ENCODE data around the gene IMMP2L.

IMMP2L gene

DNA sequence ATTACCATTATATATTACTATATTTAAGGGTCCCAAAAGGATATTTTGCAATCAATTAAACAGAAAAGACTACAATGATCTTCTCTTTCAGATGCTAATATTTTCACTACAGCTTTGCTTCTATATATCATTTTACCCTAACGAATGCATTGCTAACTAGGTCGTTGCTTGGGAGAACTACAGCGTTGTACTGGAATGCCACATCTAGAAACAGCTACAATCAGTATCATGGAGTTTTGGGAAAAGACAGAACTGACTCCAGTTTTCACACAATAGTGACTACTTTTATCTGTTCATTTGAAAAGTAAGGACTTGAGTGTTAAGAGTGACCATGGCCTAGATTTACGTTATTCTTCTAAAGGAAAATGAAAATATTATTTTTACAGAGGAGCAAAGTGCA is 432.9 kb downstream of the IMMP2L start:
- Histone ChIP-seq H3K27ac (ENCODE audit: low read depth, low read length) (no peak overlapping the region), H3K27me3 (ENCODE audit: control insufficient read depth, insufficient read depth, low read length) (no peaks in the 10 kb centered on the region), H3K36me3 (ENCODE audit: control insufficient read depth, insufficient read depth, low read length) (no peaks in the 10 kb centered on the region), H3K4me3 (ENCODE audit: low read length) (no peak overlapping the region), H3K9ac (ENCODE audit: low read length) (no peak overlapping the region), H3K4me1 (ENCODE audit: control insufficient read depth, insufficient read depth, low read length) (peaks cover 2% of the 10 kb centered on the region)

DNA sequence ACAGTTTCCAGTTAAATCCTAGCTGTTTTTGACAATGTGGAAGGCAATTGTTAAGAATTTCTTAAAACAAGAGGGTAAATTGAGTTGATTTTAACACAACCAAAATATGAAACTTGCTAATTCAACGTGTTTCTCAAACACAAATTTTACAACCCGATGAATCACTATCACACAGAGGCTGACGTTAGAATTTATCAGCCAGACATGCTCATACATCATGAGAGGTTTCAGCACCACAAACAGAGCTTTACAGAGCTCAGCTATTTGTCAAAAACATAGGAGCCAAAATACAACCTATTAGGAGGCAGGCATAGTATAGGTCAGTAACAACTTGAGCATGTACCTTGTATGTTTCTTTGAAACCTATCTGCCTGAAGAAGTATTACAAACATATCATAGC is 435.3 kb downstream of the IMMP2L start:
- Histone ChIP-seq H3K4me3 (ENCODE audit: low read length) (no peak overlapping the region), H3K4me1 (ENCODE audit: control insufficient read depth, insufficient read depth, low read length) (peaks cover 2% of the 10 kb centered on the region), H3K36me3 (ENCODE audit: control insufficient read depth, insufficient read depth, low read length) (no peaks in the 10 kb centered on the region), H3K27me3 (ENCODE audit: control insufficient read depth, insufficient read depth, low read length) (no peaks in the 10 kb centered on the region), H3K9ac (ENCODE audit: low read length) (no peak overlapping the region), H3K27ac (ENCODE audit: low read depth, low read length) (no peak overlapping the region)

DNA sequence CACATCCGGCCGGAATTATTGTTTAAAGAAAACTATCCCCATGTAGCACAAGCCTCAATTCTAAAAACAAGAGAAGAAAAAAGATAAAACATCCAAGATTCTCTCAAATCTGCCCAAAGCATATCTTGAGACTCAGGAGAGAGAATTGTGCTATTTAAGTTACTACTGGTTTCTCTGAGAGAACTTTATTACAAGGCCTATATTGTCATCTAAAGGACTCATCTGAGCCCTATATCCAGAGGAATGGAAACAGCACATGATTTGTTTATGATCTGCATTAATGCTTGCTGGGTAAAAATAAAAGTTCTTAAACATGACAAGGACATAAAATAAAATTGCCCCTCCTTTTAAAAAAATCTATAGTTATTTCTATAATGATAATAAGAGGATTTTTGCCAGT is 446.3 kb downstream of the IMMP2L start:
- Histone ChIP-seq H3K4me1 (ENCODE audit: control insufficient read depth, insufficient read depth, low read length) (no peaks in the 10 kb centered on the region), H3K4me3 (ENCODE audit: low read length) (no peak overlapping the region), H3K9ac (ENCODE audit: low read length) (no peak overlapping the region), H3K27me3 (ENCODE audit: control insufficient read depth, insufficient read depth, low read length) (no peaks in the 10 kb centered on the region), H3K36me3 (ENCODE audit: control insufficient read depth, insufficient read depth, low read length) (no peaks in the 10 kb centered on the region), H3K27ac (ENCODE audit: low read depth, low read length) (no peak overlapping the region)

DNA sequence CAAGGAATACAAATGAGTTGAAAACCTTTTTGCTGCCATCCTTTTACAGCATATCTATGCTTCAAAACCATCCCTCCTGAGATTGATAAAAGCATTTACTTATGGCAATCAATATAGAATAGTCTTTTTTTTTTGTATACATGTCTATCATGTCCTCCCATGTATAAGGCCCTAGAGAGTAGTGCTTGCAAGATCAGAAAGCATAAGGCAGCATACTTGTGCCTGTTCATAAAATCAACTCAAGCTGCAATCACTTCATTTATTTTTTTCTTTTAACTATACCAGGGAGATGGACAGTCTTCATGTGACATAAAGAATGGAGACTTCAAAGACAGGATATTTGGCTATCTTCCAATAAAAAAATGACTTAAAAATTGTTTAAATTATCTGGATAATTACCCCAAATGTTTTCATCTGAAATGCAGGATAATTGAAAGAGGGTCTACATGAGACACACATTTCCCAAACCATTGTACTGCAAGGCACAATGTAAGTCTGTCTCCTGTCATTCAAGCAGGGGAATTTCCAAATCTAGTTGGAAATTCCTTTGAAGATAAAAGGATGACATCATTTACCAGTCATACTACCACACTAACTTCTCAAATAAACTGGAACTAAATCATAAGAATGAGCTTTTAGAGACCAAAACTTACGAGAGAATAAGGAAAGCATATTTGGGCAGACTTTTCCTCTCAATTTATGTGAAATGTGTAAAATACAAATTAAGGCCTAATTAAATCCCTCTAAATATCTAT is 448.9 kb downstream of the IMMP2L start:
- no peak overlapping the region for H3K4me3 ChIP-seq (ENCODE audit: low read length)
- no peak overlapping the region for H3K9ac ChIP-seq (ENCODE audit: low read length)
- no peaks in the 10 kb centered on the region for H3K36me3 ChIP-seq (ENCODE audit: control insufficient read depth, insufficient read depth, low read length)
- H3K4me1 ChIP-seq (ENCODE audit: control insufficient read depth, insufficient read depth, low read length): no peaks in the 10 kb centered on the region
- H3K27me3 ChIP-seq (ENCODE audit: control insufficient read depth, insufficient read depth, low read length): no peaks in the 10 kb centered on the region
- no peak overlapping the region for H3K27ac ChIP-seq (ENCODE audit: low read depth, low read length)

DNA sequence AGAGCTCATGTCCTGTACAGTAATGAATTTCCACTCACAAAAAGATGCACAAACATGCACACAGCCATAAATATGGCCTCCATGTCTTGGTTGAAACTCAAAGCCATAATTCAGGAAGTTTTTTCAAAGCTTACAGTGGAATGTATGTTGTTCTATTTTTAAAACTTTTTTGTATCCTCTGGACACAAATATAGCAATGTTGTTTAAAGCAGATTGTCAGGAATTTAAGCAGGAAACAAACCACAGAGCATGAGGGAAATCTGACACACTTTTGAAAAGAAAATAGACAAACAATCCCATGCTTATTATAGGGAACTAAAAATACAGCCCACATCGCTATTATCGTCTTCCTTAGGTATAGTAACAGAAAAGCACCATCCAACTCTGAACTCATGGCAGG is 449.9 kb downstream of the IMMP2L start:
- Histone ChIP-seq H3K36me3 (ENCODE audit: control insufficient read depth, insufficient read depth, low read length) (no peaks in the 10 kb centered on the region), H3K9ac (ENCODE audit: low read length) (no peak overlapping the region), H3K27me3 (ENCODE audit: control insufficient read depth, insufficient read depth, low read length) (no peaks in the 10 kb centered on the region), H3K27ac (ENCODE audit: low read depth, low read length) (no peak overlapping the region), H3K4me3 (ENCODE audit: low read length) (no peak overlapping the region), H3K4me1 (ENCODE audit: control insufficient read depth, insufficient read depth, low read length) (no peaks in the 10 kb centered on the region)

DNA sequence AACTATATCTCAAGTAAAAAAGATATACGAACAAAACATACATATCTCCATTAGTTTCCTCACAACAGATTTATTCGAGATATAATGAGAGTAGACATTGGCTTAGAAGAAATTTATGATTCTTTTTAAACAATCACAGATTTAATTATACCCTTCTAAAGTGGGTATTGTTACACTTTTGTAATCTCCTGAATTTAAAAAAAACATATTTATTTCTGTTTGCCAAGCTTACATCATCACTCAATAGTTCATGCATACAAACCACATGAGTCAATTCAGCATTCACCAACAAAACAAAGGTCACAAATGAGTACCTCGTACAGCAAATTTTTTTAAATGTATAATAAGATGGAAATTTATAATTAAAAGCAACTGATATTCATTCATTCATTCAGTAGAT is 453.8 kb downstream of the IMMP2L start:
- H3K9ac ChIP-seq (ENCODE audit: low read length): no peak overlapping the region
- no peak overlapping the region for H3K27ac ChIP-seq (ENCODE audit: low read depth, low read length)
- H3K4me1 ChIP-seq (ENCODE audit: control insufficient read depth, insufficient read depth, low read length): no peaks in the 10 kb centered on the region
- no peaks in the 10 kb centered on the region for H3K27me3 ChIP-seq (ENCODE audit: control insufficient read depth, insufficient read depth, low read length)
- no peaks in the 10 kb centered on the region for H3K36me3 ChIP-seq (ENCODE audit: control insufficient read depth, insufficient read depth, low read length)
- H3K4me3 ChIP-seq (ENCODE audit: low read length): no peak overlapping the region

DNA sequence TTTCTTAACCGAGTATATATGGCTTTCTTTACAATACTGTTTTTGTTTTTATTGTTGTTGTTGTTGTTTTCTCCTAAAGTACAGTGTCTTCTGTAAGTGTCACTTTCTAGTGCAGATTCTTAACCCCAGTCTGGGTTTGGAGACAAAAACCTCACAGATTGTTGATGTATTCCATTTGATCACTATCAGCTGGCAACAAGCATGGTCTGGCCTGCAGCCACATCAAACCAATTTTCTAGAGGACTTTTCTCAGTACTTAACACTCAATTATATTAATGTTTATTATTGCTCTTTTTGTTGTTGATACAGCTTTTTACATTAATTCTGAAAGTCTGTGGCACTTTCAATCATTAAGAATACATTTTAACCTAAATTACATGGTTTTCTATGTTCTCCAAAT is 454.3 kb downstream of the IMMP2L start:
- no peak overlapping the region for H3K4me3 ChIP-seq (ENCODE audit: low read length)
- H3K4me1 ChIP-seq (ENCODE audit: control insufficient read depth, insufficient read depth, low read length): no peaks in the 10 kb centered on the region
- H3K9ac ChIP-seq (ENCODE audit: low read length): no peak overlapping the region
- no peaks in the 10 kb centered on the region for H3K27me3 ChIP-seq (ENCODE audit: control insufficient read depth, insufficient read depth, low read length)
- no peak overlapping the region for H3K27ac ChIP-seq (ENCODE audit: low read depth, low read length)
- H3K36me3 ChIP-seq (ENCODE audit: control insufficient read depth, insufficient read depth, low read length): no peaks in the 10 kb centered on the region

DNA sequence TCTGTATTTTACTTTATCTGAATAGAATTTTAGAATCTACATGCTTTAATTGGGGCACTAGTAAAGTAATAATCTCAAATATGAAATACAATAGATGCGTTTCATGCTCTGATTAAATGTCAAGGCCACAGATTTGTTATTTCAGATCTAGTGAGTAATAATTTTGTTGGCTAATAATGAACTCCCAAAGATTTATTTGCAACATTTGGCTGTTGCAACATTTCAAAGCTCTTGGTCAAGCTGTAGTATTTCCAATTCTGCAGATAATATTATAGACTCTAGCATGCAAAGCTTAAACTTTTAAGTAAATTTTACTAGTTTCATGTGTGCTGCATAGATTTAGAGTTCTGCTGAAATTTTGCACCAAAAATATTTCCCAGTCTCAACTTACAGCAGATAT is 454.7 kb downstream of the IMMP2L start:
- no peaks in the 10 kb centered on the region for H3K4me1 ChIP-seq (ENCODE audit: control insufficient read depth, insufficient read depth, low read length)
- no peak overlapping the region for H3K4me3 ChIP-seq (ENCODE audit: low read length)
- no peak overlapping the region for H3K9ac ChIP-seq (ENCODE audit: low read length)
- no peaks in the 10 kb centered on the region for H3K27me3 ChIP-seq (ENCODE audit: control insufficient read depth, insufficient read depth, low read length)
- no peaks in the 10 kb centered on the region for H3K36me3 ChIP-seq (ENCODE audit: control insufficient read depth, insufficient read depth, low read length)
- H3K27ac ChIP-seq (ENCODE audit: low read depth, low read length): no peak overlapping the region

DNA sequence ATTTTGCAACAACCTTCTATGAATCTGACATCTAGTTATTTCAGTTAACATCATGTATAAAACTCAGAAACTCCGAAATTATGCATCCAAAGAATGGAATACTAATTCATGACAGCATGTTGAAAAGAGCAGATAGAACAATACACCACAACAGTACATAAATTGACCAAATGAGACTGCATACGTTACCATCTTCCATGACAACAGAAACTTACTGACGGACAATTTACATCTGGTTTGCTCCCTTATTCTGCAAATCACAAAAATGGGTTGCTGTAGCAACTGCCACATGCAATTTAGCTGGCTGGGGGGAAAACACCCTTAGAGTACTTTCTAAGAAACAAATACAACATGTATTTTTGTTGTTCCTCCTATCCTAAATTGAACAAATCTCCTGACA is 457.0 kb downstream of the IMMP2L start:
- H3K27ac ChIP-seq (ENCODE audit: low read depth, low read length): no peak overlapping the region
- H3K9ac ChIP-seq (ENCODE audit: low read length): no peak overlapping the region

DNA sequence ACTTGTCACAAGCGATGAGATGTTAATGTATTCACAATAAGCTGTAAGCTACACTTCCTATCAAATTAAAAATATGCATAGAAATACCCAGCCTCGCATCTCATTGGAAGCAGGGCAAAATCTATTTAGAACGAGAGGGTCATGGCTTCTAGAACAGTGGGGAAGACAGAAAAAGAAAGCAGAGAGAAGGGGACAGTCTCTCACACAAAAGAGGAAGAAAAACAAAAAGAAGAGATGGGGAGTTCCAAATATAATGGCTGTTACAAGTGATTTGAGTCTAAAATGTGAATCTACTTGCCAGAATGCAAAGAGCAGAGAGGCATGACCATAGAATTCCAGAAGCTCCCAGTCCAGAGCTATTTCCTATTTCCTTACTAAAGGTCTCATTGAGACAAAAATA is 457.6 kb downstream of the IMMP2L start:
- Histone ChIP-seq H3K9ac (ENCODE audit: low read length) (no peak overlapping the region), H3K4me3 (ENCODE audit: low read length) (no peak overlapping the region), H3K27me3 (ENCODE audit: control insufficient read depth, insufficient read depth, low read length) (no peaks in the 10 kb centered on the region), H3K4me1 (ENCODE audit: control insufficient read depth, insufficient read depth, low read length) (no peaks in the 10 kb centered on the region), H3K36me3 (ENCODE audit: control insufficient read depth, insufficient read depth, low read length) (no peaks in the 10 kb centered on the region), H3K27ac (ENCODE audit: low read depth, low read length) (no peak overlapping the region)

More for the DNA sequence above, 457.0 kb downstream of the IMMP2L start:
- Histone ChIP-seq H3K4me3 (ENCODE audit: low read length) (no peak overlapping the region), H3K36me3 (ENCODE audit: control insufficient read depth, insufficient read depth, low read length) (no peaks in the 10 kb centered on the region), H3K4me1 (ENCODE audit: control insufficient read depth, insufficient read depth, low read length) (no peaks in the 10 kb centered on the region), H3K27me3 (ENCODE audit: control insufficient read depth, insufficient read depth, low read length) (no peaks in the 10 kb centered on the region)

DNA sequence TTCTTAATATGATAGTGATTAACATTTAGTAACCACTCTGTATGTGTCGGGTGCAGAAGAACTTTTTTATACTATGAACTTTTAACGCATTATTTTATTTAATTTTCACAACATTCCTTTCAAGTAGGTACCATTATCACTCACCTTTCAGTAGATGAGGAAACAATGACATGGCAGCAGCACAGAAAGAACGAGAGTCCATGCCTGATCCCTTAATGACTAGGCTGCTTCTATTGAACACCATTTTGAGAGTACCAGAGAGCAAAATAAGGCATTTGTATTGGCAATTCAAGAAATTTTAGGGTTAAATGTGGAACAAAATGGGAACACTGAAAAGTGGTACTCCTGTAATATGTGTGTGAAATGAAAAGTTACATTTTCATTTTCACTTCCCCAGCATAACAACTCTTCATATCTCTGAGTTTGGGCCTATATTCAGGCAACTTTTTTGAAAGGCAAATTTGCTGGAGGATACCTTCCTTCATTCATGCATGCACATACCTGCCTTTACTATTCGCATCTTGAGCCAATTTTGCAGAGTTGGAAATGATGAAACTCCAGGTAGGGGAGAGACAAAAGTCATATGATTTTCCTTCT is 458.5 kb downstream of the IMMP2L start:
- Histone ChIP-seq H3K4me1 (ENCODE audit: control insufficient read depth, insufficient read depth, low read length) (no peaks in the 10 kb centered on the region), H3K27ac (ENCODE audit: low read depth, low read length) (no peak overlapping the region), H3K9ac (ENCODE audit: low read length) (no peak overlapping the region), H3K36me3 (ENCODE audit: control insufficient read depth, insufficient read depth, low read length) (no peaks in the 10 kb centered on the region), H3K27me3 (ENCODE audit: control insufficient read depth, insufficient read depth, low read length) (no peaks in the 10 kb centered on the region), H3K4me3 (ENCODE audit: low read length) (no peak overlapping the region)

DNA sequence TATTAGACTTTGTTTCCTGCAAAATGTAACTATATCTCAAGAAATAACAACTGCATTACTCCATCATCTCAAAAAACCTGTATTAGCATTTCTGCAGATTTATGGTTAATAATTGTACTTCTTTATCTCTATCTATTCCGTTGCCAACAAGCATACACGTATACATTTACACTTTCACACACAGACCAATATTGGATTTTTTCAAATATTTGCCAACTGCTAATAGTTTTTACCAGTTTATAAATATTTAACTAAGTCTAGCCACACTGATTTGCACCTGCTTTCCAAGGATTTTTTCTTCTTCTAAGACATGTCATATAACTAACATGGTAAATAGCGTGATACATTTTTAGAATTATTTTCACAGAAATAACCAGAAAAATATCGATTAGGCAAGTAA is 459.2 kb downstream of the IMMP2L start:
- H3K27me3 ChIP-seq (ENCODE audit: control insufficient read depth, insufficient read depth, low read length): no peaks in the 10 kb centered on the region
- no peaks in the 10 kb centered on the region for H3K36me3 ChIP-seq (ENCODE audit: control insufficient read depth, insufficient read depth, low read length)
- H3K9ac ChIP-seq (ENCODE audit: low read length): no peak overlapping the region
- H3K4me3 ChIP-seq (ENCODE audit: low read length): no peak overlapping the region
- no peaks in the 10 kb centered on the region for H3K4me1 ChIP-seq (ENCODE audit: control insufficient read depth, insufficient read depth, low read length)
- H3K27ac ChIP-seq (ENCODE audit: low read depth, low read length): no peak overlapping the region

All from rectal smooth muscle tissue (tissue), 1 donor.